ENCODE data around the gene ZNF792. TPM values are rescaled to one million over a fixed set of nuclear protein-coding genes. Genes with fewer than 3 reads are reported as not detected.
"Not testable (repeated sequence)": the region's sequence is repeated elsewhere in the genome, so short reads cannot be mapped to it uniquely, and the experiment has no call there.

ZNF792 gene
- total and polyA plus RNA-seq, 2 of the 4 experiments (the other 2 are of a cell fraction): 1.5 to 4.8 TPM

DNA sequence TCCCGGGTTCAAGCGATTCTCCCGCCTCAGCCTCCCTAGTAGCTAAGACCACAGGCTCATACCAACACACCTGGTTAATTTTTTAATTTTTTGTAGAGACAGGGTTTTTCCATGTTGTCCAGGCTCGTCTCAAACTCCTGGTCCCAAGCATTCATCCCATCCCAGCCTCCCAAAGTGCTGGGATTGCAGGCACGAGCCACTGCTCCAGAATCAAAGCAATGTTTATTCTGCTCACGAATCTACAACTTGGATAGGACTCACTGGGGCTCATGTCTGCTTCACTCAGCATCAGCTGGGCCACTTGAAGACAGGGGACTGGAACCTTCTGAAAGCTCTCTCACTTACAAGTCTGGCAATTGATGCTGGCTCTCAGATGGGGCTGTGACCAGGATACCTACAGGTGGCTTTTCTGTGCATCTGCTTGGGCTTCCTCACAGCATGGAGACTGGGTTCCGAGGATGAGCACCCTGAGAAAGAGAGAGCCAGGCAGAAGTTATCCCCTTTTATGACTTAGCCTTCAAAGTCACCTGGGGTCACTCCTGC is 8.2 kb upstream of the ZNF792 start:
- H3K14ac ChIP-seq (replicated peaks; ENCODE audit: low read depth, low read length): no peak overlapping the region
- no peak overlapping the region for H4K91ac ChIP-seq (ENCODE audit: insufficient read depth, low read depth, low read length)
- H2AK5ac ChIP-seq (ENCODE audit: low read depth, low read length): no peak overlapping the region
- TF ChIP-seq, protein P1, sequence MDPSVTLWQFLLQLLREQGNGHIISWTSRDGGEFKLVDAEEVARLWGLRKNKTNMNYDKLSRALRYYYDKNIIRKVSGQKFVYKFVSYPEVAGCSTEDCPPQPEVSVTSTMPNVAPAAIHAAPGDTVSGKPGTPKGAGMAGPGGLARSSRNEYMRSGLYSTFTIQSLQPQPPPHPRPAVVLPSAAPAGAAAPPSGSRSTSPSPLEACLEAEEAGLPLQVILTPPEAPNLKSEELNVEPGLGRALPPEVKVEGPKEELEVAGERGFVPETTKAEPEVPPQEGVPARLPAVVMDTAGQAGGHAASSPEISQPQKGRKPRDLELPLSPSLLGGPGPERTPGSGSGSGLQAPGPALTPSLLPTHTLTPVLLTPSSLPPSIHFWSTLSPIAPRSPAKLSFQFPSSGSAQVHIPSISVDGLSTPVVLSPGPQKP (IDR thresholded peaks at IDR 0.05; ENCODE audit: borderline replicate concordance, low read depth, low read length): no peak
- TF ChIP-seq SMC3 (IDR thresholded peaks at IDR 0.05; ENCODE audit: low read depth, low read length): no peak
- TF ChIP-seq BHLHE40 (IDR thresholded peaks at IDR 0.05; ENCODE audit: low read depth, low read length): no peak
- no peak overlapping the region for H2BK120ac ChIP-seq (ENCODE audit: low read depth, low read length)
- H2AK9ac ChIP-seq (replicated peaks; ENCODE audit: low read depth, low read length, poor library complexity): no peak overlapping the region
- DNase-seq: no peak
- H3K23ac ChIP-seq (ENCODE audit: low read depth, low read length): no peak overlapping the region
- H2BK5ac ChIP-seq (ENCODE audit: low read depth, low read length, poor library complexity, severe bottlenecking): no peak overlapping the region
- H3K27me3 ChIP-seq (ENCODE audit: control insufficient read depth, insufficient read depth, low read length): peaks cover 10% of the 10 kb centered on the region
- peaks cover 18% of the 10 kb centered on the region for H3K9me3 ChIP-seq (ENCODE audit: control insufficient read depth, insufficient read depth, low read length)
- H3K56ac ChIP-seq (ENCODE audit: extremely low read depth, insufficient read depth, low read length): no peak overlapping the region
- in situ Hi-C loops (cut with MboI; ENCODE audit: low sequenced_read_pairs) (no loop called here), intact Hi-C loops (cut with micrococcal nuclease) (no loop called here), dilution Hi-C loops (cut with HindIII; ENCODE audit: low sequenced_read_pairs, unreplicated experiment) (no loop called here)
- no peaks in the 10 kb centered on the region for H3K36me3 ChIP-seq (ENCODE audit: control insufficient read depth, insufficient read depth, low read length)
- no peak overlapping the region for H3K27ac ChIP-seq (ENCODE audit: insufficient read depth, low read length)
- no peak overlapping the region for H2AFZ ChIP-seq (replicated peaks; ENCODE audit: low read length, poor library complexity)
- H3K79me1 ChIP-seq (ENCODE audit: low read depth in 1 of 2, low read length in 2 of 2): no peaks in the 10 kb centered on the region
- H3K4me3 ChIP-seq (ENCODE audit: insufficient read depth, low read depth, low read length): no peak overlapping the region
- H3K4ac ChIP-seq (ENCODE audit: low read depth, low read length): no peak overlapping the region
- no peak overlapping the region for H4K8ac ChIP-seq (ENCODE audit: low read depth in 2 of 2, low read length in 2 of 2)
- no TSS peak for BruUV-seq (replicated peaks)
- 33% methylated on average over 1 of the region's 7 CpGs; no CpG with 5 or more reads in 1 of the 2 experiments for WGBS, 2 experiments (ENCODE audit: extremely low coverage in 2 of 2, insufficient read length in 1 of 2)
- H4K5ac ChIP-seq (ENCODE audit: low read depth, low read length): no peak overlapping the region
- ChIA-PET POLR2A (ENCODE audit: unreplicated experiment) (no interaction called here), CTCF (no interaction called here)
- ATAC-seq (ENCODE audit: low read depth): no peak
- no peaks in the 10 kb centered on the region for H3K4me1 ChIP-seq (ENCODE audit: control insufficient read depth, insufficient read depth, low read length)
- H2BK20ac ChIP-seq (ENCODE audit: low read depth, low read length): no peak overlapping the region
- H3K9me1 ChIP-seq (ENCODE audit: insufficient read depth, low read length): no peaks in the 10 kb centered on the region
- no peak overlapping the region for H2BK15ac ChIP-seq (ENCODE audit: low read depth, low read length)
- H3K18ac ChIP-seq (ENCODE audit: low read depth, low read length): no peak overlapping the region
- H4K20me1 ChIP-seq (ENCODE audit: insufficient read depth, low read length): no peaks in the 10 kb centered on the region
- no peak overlapping the region for H3K4me2 ChIP-seq (ENCODE audit: low read depth, low read length)
- no peak overlapping the region for H3K9ac ChIP-seq (ENCODE audit: low read depth, low read length)

DNA sequence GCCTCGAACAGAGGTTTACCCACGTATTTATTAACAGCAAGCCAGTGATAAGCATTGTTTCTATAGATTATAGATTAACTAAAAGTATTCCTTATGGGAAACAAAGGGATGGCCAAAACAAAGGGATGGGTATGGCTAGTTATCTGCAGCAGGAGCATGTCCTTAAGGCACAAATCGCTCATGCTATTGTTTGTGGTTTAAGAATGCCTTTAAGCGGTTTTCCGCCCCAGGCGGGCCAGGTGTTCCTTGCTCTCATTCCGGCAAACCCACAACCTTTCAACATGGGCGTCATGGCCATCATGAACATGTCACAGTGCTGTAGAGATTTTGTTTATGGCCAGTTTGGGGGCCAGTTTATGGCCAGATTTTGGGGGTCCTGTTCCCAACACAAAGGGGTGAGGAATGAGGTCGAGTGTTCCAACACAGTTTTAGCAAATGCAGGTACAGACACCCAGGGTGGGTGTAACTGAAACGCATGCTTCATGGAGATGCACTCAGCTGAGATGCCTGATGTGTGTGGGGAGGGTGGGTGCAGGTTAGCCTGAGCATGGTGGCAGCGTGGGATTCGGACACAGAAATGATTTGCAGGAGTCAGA is 6.3 kb upstream of the ZNF792 start:
- H2BK20ac ChIP-seq (ENCODE audit: low read depth, low read length); H2BK120ac ChIP-seq (ENCODE audit: low read depth, low read length); H3K27ac ChIP-seq (ENCODE audit: insufficient read depth, low read length); CTCF ChIA-PET; H3K56ac ChIP-seq (ENCODE audit: extremely low read depth, insufficient read depth, low read length); H3K23ac ChIP-seq (ENCODE audit: low read depth, low read length); H2AK5ac ChIP-seq (ENCODE audit: low read depth, low read length); H3K36me3 ChIP-seq (ENCODE audit: control insufficient read depth, insufficient read depth, low read length); H4K8ac ChIP-seq (ENCODE audit: low read depth in 2 of 2, low read length in 2 of 2); POLR2A ChIA-PET (ENCODE audit: unreplicated experiment); H3K18ac ChIP-seq (ENCODE audit: low read depth, low read length); H3K14ac ChIP-seq (replicated peaks; ENCODE audit: low read depth, low read length); in situ Hi-C loops (cut with MboI; ENCODE audit: low sequenced_read_pairs); H2AK9ac ChIP-seq (replicated peaks; ENCODE audit: low read depth, low read length, poor library complexity); H2BK15ac ChIP-seq (ENCODE audit: low read depth, low read length); dilution Hi-C loops (cut with HindIII; ENCODE audit: low sequenced_read_pairs, unreplicated experiment); H3K27me3 ChIP-seq (ENCODE audit: control insufficient read depth, insufficient read depth, low read length); H3K79me1 ChIP-seq (ENCODE audit: low read depth in 1 of 2, low read length in 2 of 2); H4K91ac ChIP-seq (ENCODE audit: insufficient read depth, low read depth, low read length); H4K20me1 ChIP-seq (ENCODE audit: insufficient read depth, low read length); H3K4me3 ChIP-seq (ENCODE audit: insufficient read depth, low read depth, low read length); H3K4ac ChIP-seq (ENCODE audit: low read depth, low read length); H3K9ac ChIP-seq (ENCODE audit: low read depth, low read length); BruUV-seq (replicated peaks); ATAC-seq (ENCODE audit: low read depth); H4K5ac ChIP-seq (ENCODE audit: low read depth, low read length); H2BK5ac ChIP-seq (ENCODE audit: low read depth, low read length, poor library complexity, severe bottlenecking); H3K4me2 ChIP-seq (ENCODE audit: low read depth, low read length); H3K9me1 ChIP-seq (ENCODE audit: insufficient read depth, low read length); H2AFZ ChIP-seq (replicated peaks; ENCODE audit: low read length, poor library complexity); DNase-seq; H3K4me1 ChIP-seq (ENCODE audit: control insufficient read depth, insufficient read depth, low read length); intact Hi-C loops (cut with micrococcal nuclease): not testable (repeated sequence)
- H3K9me3 ChIP-seq (ENCODE audit: control insufficient read depth, insufficient read depth, low read length): peaks cover 10% of the 10 kb centered on the region
- WGBS, 2 experiments (ENCODE audit: extremely low coverage in 2 of 2, insufficient read length in 1 of 2): no CpG with 5 or more reads among the region's 12 CpGs

Measured in IMR-90 (cell line).